Glutamatergic neuron (in vitro differentiated cells): Measurements from ENCODE around the gene VWC2L. TPM values are rescaled to one million over a fixed set of nuclear protein-coding genes. Genes with fewer than 3 reads are reported as not detected.

ENCODE experiments used
- DNase-seq: peaks from one replicate; pipeline ENCODE4 v3.0.0; 2022
- H3K27ac Mint-ChIP-seq: one replicate; pipeline ENCODE4 v1.8.0; 2020; ENCODE audit warnings: mild to moderate bottlenecking, mixed read lengths, inconsistent platforms; ENCODE audit not compliant: unreplicated experiment
- H3K27me3 Mint-ChIP-seq: one replicate; pipeline ENCODE4 v1.8.0; 2020; ENCODE audit warnings: mild to moderate bottlenecking, moderate library complexity, mixed read lengths, inconsistent platforms; ENCODE audit not compliant: unreplicated experiment
- H3K36me3 Mint-ChIP-seq: one replicate; pipeline ENCODE4 v1.8.0; 2020; ENCODE audit warnings: mild to moderate bottlenecking, mixed read lengths, inconsistent platforms; ENCODE audit not compliant: unreplicated experiment
- H3K4me1 Mint-ChIP-seq: one replicate; pipeline ENCODE4 v1.8.0; 2020; ENCODE audit warnings: mild to moderate bottlenecking, low read depth, mixed read lengths, inconsistent platforms; ENCODE audit not compliant: unreplicated experiment
- H3K4me3 Mint-ChIP-seq: one replicate; pipeline ENCODE4 v1.8.0; 2020; ENCODE audit warnings: mild to moderate bottlenecking, mixed read lengths, inconsistent platforms; ENCODE audit not compliant: unreplicated experiment
- H3K9me3 Mint-ChIP-seq: one replicate; pipeline ENCODE4 v1.8.0; 2020; ENCODE audit warnings: mild to moderate bottlenecking, moderate library complexity, mixed read lengths, inconsistent platforms; ENCODE audit not compliant: unreplicated experiment
- CTCF ChIP-seq: fragments of 200-600 bp; sonication (generic); IDR thresholded peaks from one replicate; pipeline ENCODE4 v1.5.0; 2021; ENCODE audit not compliant: partially characterized antibody, unreplicated experiment
- total RNA-seq: library from RNA; stranded (reverse); fragmentation: NEBNext Ultra II Directional; extraction: Animal tissue kit (Norgen Biotek cat#: 25700); gene quantifications from one replicate; pipeline ENCODE4 v1.2.1, GENCODE V29; 2021; ENCODE audit not compliant: unreplicated experiment

VWC2L gene
- total RNA-seq, 1 donor from 2014 or later: 0.15 TPM

DNA sequence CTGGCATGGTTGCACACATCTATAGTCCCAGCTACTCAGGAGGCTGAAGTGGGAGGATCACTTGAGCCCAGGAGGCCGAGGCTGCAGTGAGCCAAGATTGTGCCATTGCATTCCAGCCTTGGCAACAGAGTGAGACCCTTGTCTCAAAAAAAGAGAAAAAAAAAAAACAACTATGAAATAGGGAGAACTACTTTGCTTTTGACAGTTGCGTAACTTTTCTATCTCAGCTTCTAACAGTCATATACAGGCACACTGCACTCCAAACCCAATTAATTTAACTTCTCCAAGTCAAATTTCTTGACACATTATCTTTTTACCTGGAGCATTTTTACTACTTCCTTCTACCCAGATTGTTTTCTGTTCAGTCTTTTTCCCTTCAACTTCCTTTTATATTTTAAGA lies 24.1 kb upstream of the VWC2L start:
- H3K27me3 Mint-ChIP-seq: no peaks in the 10 kb centered on the region
- no peaks in the 10 kb centered on the region for H3K9me3 Mint-ChIP-seq
- TF ChIP-seq CTCF: no peak
- no peaks in the 10 kb centered on the region for H3K36me3 Mint-ChIP-seq
- no peak for DNase-seq
- peaks cover 4% of the 10 kb centered on the region for H3K4me1 Mint-ChIP-seq
- H3K4me3 Mint-ChIP-seq: no peak overlapping the region
- no peak overlapping the region for H3K27ac Mint-ChIP-seq

DNA sequence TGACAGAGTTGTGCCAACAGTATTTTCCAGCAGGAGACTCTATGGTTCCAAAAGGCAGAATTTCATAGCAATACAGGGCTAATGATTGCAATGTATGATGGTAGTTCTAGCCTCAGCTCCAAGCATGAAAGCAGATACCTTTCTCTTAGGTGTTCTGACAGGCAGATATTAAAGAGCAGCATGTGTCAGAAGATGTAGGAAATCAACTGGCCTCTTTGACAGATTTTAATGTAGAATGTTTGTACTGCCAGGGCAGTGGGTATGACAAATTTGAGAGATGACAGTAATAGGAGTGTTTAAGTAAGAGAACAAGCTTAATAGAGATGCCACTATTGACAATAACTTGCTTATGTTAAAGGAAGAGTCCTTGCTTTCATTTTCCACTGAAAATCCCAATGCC lies 21.5 kb upstream of the VWC2L start:
- DNase-seq: no peak
- TF ChIP-seq CTCF: no peak
- Mint-ChIP-seq H3K27ac (no peak overlapping the region), H3K4me1 (peaks cover 8% of the 10 kb centered on the region), H3K27me3 (no peaks in the 10 kb centered on the region), H3K9me3 (no peaks in the 10 kb centered on the region), H3K36me3 (no peaks in the 10 kb centered on the region), H3K4me3 (no peak overlapping the region)

GRCh38 chr2:214393796-214394195 lies 17.1 kb upstream of the VWC2L start:
- no peak for TF ChIP-seq CTCF
- peaks cover 9% of the 10 kb centered on the region for H3K4me1 Mint-ChIP-seq
- H3K4me3 Mint-ChIP-seq: no peak overlapping the region
- no peak for DNase-seq
- H3K9me3 Mint-ChIP-seq: no peaks in the 10 kb centered on the region
- no peaks in the 10 kb centered on the region for H3K36me3 Mint-ChIP-seq
- H3K27ac Mint-ChIP-seq: no peak overlapping the region
- no peaks in the 10 kb centered on the region for H3K27me3 Mint-ChIP-seq

GRCh38 chr2:214395040-214395439 lies 15.8 kb upstream of the VWC2L start:
- no peaks in the 10 kb centered on the region for H3K27me3 Mint-ChIP-seq
- H3K9me3 Mint-ChIP-seq: no peaks in the 10 kb centered on the region
- no peak for DNase-seq
- H3K4me3 Mint-ChIP-seq: no peak overlapping the region
- no peak overlapping the region for H3K27ac Mint-ChIP-seq
- peaks cover 11% of the 10 kb centered on the region for H3K4me1 Mint-ChIP-seq
- no peaks in the 10 kb centered on the region for H3K36me3 Mint-ChIP-seq
- no peak for TF ChIP-seq CTCF

DNA sequence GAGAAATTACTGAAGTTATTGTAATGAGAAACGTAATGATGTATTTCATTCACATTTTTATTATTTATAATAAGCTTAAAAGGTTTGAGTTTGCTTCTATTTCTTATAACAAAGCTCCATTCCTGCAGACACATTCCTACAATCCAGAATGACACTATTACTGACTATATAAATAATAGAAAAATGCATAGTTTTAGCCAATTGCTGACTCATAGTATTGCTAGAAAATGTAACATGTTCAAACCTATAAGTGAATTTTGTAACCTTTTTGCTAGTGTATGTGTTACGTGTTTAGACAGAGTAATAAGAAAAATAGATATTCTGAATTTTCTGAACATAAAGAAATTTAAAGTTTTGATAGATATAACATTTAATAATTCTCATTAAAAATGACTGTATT lies 9.3 kb upstream of the VWC2L start:
- no peaks in the 10 kb centered on the region for H3K27me3 Mint-ChIP-seq
- peaks cover 2% of the 10 kb centered on the region for H3K9me3 Mint-ChIP-seq
- DNase-seq: no peak
- H3K4me3 Mint-ChIP-seq: no peak overlapping the region
- H3K36me3 Mint-ChIP-seq: no peaks in the 10 kb centered on the region
- H3K4me1 Mint-ChIP-seq: peaks cover 16% of the 10 kb centered on the region
- H3K27ac Mint-ChIP-seq: no peak overlapping the region
- TF ChIP-seq CTCF: no peak
